Epithelial cell of esophagus (primary cell): Measurements from ENCODE around the gene FAM222A.

ENCODE experiments used
- DNase-seq: peaks from one replicate; pipeline ENCODE4 v3.0.0; 2010; ENCODE audit warnings: low read depth
- H3K4me3 ChIP-seq: 2 replicates; pipeline ENCODE4 v1.5.1; 2011; ENCODE audit warnings: mild to moderate bottlenecking, low read length, control low read depth
- CTCF ChIP-seq: IDR thresholded peaks from 2 replicates; pipeline ENCODE4 v1.5.1; 2011; ENCODE audit warnings: low read depth, mild to moderate bottlenecking, low read length, control low read depth, inconsistent platforms; ENCODE audit not compliant: insufficient read depth; ENCODE audit errors: missing control alignments

Gene FAM222A

GRCh38 chr12:109815225-109815624, 101.6 kb downstream of the FAM222A start:
- no peak for TF ChIP-seq CTCF
- no peak overlapping the region for H3K4me3 ChIP-seq
- DNase-seq, result no peak

- no peak overlapping the region for H3K4me3 ChIP-seq
- TF ChIP-seq CTCF, result no peak
- no peak for DNase-seq
Observed at GRCh38 chr12:109815757-109816617, 102.4 kb downstream of the FAM222A start.

GRCh38 chr12:109816870-109817269, 103.2 kb downstream of the FAM222A start:
- no peak for TF ChIP-seq CTCF
- no peak overlapping the region for H3K4me3 ChIP-seq
- no peak for DNase-seq

GRCh38 chr12:109817627-109818231, 104.1 kb downstream of the FAM222A start:
- no peak overlapping the region for H3K4me3 ChIP-seq
- DNase-seq, result no peak
- no peak for TF ChIP-seq CTCF

GRCh38 chr12:109818253-109818652, 104.6 kb downstream of the FAM222A start:
- TF ChIP-seq CTCF, result no peak
- no peak overlapping the region for H3K4me3 ChIP-seq
- DNase-seq, result no peak

- no peak for TF ChIP-seq CTCF
- no peak overlapping the region for H3K4me3 ChIP-seq
Observed at GRCh38 chr12:109818905-109819500, 105.4 kb downstream of the FAM222A start.

More at GRCh38 chr12:109818905-109819500, 105.4 kb downstream of the FAM222A start:
- peak; percentile 93 for DNase-seq
